ENCODE measurements around the gene UBE2D3.
"Not testable (repeated sequence)": the region's sequence is repeated elsewhere in the genome, so short reads cannot be mapped to it uniquely, and the experiment has no call there.

The UBE2D3 gene
- total RNA-seq, result 469 to 748 (median 595) reads per million in 4 donors

DNA sequence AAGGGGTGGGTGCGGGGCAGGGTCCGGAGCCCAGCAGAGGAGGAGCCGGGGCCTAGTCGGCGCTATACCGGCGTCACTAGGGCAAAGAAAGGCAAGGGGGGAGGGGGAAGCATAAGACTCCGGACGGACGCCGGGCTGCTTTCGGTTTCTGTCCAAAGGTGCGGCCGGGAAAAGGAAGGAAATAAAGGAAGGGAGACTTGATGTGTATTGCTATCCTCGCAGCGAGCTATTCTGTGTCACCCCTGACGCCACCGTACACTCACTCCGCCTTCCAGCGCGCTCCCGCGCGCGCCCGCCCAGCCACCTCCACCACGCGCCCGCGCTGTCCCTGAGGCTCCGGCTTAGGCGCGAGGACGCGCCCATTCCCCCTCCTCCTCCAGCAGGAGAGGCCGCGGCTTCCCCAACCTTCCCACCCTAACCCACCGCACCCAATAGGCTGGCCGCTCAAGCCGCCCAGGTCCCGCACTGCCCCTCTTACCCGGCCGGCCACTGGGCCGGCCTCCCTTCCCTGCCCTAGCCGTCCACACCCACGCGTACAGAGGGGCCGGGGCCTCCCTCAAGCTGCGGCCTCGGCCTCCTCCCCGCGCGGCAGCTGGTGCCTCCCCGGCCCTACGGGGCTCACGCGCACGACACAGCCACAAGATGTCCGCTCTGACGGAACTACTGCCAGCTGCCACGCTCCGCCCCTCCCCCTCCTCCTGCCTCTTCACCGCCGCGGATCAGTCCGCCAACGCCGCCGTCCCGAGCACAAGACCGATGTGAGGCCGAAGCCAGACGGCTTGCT, at the start of gene UBE2D3:
TSS of gene UBE2D3 (minus strand) at position 662 of the 784 bp plus-strand sequence. CDS start 1,043 bp downstream, outside the sequence.
- peak; percentile 90 to 98 (median 93) for DNase-seq

DNA sequence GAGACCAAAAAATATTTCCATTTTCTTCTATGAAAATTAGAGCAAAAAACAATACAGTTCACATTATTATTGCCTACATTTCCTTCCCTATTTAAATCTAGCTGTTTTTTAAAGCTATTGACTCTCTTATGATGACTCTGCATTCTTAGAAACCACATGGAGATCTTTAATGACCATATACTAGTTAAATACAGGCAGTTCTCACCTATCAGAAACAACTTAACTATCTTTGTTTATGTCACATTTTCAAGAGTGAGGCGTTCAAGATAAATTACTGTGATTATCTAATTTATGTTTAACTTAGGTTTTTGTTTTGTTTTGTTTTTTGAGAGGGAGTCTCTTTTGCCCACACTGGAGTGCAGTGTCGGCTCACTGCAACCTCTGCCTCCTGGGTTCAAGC, 44.4 kb upstream of the UBE2D3 start:
- DNase-seq, result no peak

DNA sequence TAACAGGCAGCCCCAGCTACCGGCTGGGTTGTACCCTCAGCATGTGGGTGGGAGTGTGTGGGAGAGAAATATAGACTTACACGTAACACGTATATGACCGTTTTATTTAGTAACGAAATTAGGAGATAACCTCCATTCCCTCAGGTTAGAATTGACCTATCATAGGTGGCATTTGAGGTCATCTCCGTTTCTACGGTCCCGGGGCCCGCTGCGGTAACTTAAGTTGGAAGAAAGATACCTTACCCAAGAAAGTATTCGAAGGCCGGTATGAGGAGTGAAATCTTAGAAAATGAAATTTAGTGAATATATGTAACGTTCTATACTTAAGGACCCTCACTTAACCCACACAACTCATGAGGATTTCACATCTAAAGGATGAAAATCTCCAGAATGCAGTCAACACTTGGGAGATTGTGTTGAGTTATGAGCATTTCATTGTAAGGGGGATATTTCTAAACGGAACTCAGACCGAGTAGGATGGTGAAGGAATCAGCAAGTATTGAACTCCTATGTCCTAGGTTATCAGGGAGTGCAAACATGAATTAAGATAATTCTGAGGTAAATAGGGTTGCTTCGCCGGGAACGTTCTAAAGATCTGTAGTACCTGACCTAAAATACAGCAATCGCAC, 42.3 kb upstream of the UBE2D3 start:
- DNase-seq, result no peak

DNA sequence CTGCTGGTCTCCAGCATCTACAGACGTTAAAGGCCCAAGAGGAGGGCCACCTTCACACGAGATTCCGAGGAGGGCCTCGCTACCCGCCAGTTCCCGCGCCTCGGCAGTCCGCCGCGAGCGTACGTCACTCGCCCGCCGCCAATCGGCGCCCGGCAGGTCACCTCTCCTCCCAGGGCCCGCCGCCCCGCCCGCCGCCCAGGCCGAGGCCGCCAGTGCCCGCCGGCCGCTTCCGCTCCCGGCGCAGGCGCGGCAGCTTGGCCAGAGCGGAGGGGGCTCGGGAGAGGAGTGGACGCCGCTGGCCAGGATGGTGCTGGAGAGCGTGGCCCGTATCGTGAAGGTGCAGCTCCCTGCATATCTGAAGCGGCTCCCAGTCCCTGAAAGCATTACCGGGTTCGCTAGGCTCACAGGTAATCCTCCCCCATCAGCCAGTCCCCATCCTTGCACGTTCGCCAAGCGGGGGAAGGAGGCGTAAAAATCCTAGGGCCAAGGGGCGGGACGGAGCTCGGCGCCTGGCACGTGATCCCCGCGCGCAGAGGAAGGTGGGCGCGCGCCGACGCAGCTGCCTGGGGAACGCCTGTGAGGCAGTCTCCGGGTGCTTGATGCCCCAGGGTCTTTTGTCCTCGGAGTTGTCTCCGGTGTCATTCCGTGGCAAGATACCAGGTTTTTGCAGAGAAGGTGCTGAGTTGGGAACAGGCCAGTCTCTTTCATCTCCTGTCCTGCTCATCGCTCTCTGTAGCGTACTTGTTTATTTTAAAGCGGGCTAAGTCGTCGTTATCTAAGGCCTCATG, 41.6 kb upstream of the UBE2D3 start, which contains the start of gene CISD2:
TSS of gene CISD2 (plus strand) at position 212 of the 788 bp plus-strand sequence. CDS start at position 305, 93 bp downstream.
- peak; percentile 81 to 96 (median 87) for DNase-seq

DNA sequence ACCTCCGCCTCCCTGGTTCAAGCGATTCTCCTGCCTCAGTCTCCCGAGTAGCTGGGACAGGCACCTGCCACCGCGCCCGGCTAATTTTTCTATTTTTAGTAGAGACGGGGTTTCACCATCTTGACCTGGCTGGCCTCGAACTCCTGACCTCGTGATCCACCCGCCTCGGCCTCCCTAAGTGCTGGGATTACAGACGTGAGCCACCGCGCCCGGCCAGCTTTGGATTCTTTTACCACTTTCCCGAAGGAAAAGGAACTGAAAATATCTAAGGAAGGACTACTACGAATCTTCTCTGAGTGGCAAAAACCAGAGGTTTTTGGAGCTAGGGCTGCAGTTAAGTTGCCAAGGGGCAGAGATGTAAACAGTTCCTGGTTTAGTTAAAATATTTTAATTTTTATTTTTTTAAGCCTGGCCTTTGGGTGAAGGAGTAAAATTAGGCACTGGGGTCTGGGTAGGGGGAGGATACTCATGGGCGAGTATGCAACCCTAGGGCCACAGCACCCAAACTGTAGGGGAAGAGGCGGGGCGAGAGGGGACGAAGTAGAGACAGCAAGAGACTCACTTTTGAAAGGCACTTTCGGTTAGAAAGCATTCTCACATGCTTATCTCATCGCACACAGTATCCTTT, 40.9 kb upstream of the UBE2D3 start:
- DNase-seq, result peak in 1 of 5 donors; percentile 3

DNA sequence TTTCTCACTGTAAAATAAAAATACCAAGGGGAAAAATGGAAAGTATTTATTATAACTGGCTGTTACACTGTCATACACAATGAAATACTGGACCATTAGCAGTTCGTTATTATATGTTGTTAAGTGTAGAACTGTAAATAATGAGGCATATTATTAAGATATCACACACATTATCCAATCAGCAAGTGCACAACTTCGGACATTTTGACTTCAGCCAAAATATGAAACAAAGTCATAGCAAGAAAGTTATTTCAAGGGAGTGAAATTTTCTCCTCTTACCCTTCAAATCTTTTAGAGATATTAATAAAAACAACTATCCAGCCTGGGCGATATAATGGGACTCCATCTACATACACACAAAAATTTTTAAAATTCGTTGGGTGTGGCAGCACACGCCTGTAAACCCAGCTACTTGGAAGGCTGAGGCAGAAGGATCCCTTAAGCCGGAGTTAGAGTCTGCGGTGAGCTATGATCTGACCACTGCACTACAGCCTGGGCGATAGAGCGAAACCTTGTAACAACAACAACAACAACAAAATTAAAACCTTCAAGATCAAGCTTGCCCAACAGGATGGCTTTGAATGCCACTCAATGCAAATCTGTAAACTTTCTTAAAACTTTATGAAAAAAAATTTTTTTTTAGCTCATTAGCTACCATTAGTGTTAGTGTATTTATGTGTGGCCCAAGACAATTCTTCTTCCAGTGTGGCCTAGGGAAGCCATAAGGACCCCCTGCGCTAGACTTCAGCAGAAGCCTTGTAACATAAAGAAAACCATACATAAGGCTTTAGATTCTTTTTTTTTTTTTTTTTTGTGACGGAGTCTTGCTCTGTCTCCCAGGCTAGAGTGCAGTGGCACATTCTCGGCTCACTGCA, 40.2 kb upstream of the UBE2D3 start:
- DNase-seq, result peak in 1 of 5 donors; percentile 5

DNA sequence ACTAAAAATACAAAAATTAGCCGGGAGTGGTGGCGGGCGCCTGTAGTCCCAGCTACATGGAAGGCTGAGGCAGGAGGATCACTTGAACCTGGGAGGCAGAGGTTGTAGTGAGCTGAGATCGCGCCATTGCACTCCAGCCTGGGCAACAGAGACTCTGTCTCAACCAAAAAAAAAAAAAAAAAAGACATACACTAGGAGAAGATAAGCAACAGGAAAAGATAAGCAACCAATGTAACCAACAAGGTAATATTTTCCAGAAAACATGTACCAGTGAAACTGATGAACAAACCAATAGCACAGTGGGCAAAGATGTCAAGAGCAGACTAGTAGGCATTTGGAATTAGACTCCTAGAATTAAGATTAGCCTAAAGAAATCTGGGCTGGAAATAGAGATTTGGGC, 38.0 kb upstream of the UBE2D3 start:
- not testable (repeated sequence) for DNase-seq

DNA sequence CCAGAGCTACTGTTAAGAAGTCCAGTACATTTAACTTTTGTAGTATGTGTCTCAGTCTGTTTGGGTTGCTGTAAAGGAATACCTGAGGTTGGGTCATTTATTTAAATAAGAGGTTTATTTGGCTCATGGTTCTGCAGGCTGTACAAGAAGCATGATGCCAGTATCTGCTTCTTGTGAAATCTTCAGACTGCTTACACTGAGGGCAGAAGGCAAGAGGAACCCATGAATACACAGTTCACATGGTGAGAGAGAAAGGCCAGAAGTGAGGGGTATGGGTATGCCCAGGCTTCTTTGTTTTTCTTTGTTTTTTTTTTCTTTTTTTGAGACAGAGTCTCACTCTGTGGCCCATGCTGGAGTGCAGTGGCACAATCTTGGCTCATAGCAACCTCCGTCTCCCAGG, 35.4 kb upstream of the UBE2D3 start:
- DNase-seq, result no peak

DNA sequence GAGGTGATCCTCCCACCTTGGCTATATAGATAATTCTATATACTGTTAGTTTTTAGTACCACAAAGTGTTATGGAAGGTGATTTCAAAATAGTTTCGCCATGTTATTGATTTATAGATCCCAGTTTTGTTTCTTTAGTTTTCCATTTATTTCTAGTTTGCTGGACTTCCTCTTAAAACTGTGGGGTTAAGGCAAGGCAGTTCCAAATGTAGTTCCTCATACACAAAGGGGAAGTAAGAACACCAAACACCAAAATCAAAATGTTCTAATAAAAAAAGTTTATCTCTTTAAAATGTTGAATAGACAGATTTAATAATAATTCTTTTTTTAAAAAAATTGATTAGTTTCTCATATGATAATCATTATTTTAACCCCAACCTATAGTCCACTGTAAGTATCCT, 34.7 kb upstream of the UBE2D3 start:
- no peak for DNase-seq

DNA sequence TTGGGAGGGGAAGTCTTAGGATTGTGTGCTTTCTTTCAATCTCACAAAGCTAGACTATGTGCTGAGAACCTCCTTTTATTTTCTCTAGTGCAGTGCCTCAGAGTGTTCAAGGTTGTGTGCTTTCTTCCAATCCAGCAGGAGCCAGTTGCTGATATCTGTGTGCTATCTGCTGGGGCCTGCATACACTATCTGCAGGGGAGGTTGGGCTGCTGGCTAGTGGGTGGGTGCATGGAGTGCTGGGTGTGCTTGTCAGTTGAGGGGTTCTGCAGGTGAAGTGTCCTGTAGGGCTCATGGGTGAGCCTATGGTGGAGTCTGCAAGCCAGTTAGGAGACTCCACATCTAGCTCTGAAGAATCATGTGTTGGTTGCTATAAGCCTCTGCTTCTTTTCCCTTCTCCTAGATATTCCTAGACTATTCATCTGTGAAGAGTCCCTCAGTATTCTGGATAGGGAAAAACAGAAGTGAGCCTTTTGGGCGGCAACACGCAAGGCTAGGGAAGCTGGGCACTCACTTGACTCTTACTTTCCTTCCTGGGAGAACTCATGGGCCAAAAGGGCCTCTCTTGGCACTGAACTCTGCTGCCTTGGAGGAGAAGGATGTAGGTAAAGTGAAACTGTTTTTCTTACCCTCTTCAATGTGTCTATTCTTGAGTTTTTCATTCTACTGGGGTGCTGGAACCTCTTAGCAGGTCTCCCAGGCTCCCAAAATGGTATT, 33.4 kb upstream of the UBE2D3 start:
- DNase-seq, result no peak

DNA sequence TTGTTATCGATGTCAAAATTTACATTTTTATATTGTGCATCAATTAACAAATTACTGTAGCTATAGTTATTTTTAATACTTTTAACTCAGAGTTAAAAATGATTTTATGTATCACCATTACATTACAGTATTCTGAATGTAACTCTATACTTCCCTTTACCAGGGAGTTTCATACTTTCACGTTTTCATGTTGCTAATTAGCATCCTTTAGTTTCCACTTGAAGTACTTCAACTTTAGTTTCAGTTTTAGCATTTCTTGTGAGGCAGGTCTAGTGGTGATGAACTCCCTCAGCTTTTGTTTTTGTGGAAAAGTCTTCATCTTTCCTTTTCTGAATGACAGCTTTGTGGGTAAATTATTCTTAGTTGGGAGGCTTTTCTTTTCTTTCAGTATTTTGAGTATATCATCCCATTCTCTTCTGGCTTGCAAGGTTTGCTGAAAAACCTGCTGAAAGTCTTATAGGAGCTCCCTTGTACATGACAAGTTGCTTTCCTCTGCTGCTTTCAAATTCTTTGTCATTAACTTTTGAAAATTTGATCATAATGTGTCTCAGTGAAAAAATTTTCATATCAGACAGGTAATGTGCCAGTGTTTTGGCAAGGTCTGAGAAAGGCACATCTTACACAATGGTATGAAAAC, 31.6 kb upstream of the UBE2D3 start:
- DNase-seq, result no peak

DNA sequence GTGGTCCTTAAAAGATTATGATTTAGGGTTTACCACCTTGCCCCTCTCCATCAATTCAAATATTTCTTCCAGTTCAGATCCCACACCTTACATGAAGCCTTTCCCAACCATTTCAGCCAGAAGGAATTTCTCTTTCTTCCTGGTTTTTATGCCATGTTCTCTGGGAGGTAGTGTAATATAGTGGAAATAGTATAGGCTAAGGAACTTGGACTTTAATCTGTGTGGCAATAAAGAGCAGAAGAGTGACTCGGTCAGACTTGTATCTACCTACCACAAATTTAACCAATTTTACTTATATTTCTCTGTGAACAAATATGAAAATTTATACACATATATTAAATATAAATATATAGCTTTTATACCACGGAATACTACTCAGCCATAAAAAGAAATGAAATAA, 23.0 kb upstream of the UBE2D3 start:
- DNase-seq, result no peak

DNA sequence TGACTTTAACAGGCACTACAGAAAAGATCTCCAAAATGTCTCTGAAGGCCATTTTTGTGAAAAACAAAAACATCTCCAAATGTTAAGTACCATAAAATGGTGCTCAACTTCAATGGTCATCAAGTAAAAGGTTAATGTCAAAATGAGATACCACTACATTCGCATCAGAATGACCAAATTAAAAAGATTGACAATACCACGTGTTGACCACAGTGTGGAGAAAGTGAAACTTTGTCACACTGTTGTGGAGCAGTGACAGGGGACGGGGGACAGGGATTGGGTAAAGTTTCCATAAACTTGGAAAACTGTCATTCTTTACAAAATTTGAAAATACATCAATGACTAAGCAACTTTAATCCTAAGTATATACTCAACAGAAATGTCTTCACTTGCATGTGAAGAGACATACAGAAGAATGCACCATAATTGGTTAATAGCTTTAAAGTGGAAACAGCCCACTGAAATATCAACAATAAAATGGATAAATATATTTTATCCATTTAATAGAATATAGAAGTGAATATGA, 22.3 kb upstream of the UBE2D3 start:
- no peak for DNase-seq

DNA sequence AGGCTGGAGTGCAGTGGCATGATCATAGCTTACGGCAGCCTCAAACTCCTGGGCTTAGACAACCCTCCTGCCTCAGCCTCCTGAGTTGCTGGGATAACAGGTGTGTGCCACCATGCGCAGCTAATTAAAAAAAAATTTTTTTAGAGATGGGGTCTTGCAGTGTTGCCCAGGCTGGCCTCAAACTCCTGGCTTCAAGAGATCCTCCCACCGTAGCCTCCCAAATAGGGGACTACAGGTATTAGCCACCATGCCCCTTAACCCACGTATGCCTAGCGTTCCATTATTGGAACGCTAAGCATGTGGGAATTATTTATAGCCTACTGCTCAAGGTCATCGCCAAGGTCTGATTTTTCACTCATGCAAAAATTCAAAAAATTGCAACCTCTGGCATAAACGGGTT, 20.3 kb upstream of the UBE2D3 start:
- no peak for DNase-seq

DNA sequence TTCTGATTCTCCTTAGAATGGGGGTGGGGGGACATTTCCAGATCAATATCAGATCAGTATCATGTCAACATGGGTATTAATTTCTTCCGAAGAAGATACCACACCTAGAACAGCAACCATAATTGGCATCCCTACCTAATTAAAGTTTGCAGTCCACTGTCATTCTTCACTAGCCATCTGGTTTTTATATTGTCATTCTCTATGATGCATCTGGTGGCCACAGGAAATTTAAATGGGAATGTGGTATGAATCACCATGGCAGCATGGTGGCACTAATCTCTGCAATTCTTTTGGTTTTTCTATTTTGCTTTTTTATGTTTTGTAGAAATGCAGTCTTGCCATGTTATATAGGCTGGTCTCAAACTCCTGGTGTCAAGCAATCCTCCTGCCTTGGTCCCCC, 16.6 kb upstream of the UBE2D3 start:
- DNase-seq, result no peak

DNA sequence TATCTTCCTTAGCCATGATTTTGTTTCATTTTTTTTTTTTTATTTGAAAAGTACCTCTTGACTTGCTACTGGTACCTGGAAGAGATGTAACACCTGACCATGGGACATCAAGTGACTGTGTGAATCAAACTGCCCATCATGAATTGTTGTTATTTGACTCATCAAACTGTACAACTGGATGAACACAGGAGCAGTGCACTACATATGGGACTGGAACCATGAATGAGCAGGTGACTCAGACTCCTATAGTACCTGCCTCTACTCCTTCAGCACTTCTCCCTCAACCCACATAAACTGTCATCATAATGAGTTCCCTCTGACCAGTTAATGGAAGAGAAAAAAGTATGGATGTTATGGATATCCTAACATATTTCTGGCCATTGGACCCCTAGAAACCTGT, 15.9 kb upstream of the UBE2D3 start:
- DNase-seq, result no peak

DNA sequence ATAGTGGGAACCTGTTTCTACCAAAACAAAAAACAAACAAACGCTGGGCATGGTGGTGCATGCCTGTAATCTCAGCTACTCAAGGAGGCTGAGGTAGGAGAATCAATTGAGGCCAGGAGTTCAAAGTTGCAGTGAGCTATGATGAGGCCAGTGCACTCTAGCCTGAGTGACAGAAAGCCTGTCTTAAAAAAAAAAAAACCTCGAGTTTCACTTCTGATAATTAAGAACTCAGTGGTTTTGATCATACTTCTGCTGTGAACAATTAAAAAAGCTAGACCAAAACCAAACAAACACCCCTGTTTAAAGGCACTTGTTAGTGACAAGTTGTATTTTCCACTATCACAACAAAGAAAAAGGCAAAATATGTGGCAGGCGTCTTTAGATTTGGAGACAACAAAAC, 15.0 kb upstream of the UBE2D3 start:
- DNase-seq, result no peak

DNA sequence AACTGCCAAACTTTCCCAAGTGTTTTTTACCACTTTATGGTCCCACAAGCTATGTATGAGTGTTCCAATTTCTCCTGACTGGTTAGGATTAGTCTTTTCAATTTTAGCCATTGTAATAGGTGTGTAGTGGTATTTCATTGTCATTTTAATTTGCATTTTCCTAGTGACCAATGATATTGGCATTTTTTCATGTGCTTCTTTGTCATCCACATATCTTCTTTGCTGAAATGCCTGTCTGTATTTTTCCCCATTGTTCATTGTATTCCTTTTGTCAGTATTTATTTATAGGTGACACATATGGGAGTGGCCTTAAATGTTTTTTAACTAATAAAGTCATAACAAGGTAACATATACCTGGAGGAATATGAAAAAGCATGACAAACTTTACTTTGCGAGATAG, 9.2 kb upstream of the UBE2D3 start:
- no peak for DNase-seq

DNA sequence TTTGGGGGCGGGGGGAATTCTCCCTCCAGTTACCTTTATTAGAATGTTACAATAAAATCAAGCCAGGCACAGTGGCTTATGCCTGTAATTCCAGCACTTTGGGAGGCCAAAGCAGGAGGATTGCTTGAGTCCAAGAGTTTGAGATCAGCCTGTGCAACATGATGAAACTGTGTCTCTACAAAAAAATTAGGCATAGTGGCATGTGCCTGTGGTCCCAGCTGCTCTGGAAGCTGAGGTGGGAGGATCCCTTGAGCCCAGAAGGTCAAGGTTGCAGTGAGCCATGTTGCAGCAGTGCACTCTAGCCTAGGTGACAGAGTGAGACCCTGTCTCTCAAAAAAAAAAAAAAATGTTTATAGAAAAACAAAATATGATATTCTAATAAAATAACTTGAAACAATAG, 5.3 kb upstream of the UBE2D3 start:
- DNase-seq, result no peak

DNA sequence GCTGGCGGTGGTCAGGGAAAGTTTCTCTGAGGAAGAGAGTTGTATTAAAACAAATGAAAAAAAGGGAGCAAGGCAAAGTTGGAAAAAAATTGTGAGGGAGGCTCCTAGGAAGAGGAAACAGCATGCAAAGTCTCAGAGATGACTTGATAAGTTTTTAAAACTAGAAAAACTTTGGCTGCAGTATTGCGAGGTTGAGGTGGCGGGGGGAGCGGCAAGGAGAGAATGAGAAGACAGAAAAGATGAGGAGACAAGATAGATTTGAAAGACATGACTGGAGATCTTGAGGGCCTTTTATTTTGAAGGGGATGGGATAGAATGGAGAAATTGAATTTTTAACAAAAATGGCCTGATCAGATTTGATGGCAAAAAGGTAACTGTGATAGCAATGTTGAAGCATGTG, 4.8 kb upstream of the UBE2D3 start:
- DNase-seq, result no peak
